ENCODE results near the gene SLC40A1. TPM values are rescaled to one million over a fixed set of nuclear protein-coding genes. Genes with fewer than 3 reads are reported as not detected.

The SLC40A1 gene
- total and polyA plus RNA-seq, 10 of the 15 experiments (the other 5 are each of a cell fraction or from before 2014, with no cell fraction given) = 0.01 to 0.38 (median 0.08) TPM; not detected in 7

DNA sequence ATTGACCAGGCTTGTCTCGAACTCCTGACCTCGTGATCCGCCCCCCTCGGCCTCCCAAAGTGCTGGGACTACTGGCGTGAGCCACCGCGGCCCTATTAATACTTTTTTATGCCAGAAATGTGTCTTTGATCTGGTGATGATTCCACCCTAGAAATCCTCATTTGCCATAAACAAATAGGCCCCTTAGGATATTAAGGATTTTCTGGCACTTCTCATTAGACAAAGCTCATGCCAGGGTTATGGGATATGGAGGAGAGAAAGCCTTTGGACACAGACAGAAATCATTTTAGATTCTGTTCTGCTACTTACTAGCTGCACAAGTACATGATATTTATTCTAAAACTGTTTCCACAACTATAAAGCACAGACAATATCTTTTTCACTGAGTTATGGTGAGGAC, 24.1 kb downstream of the SLC40A1 start (continued):
- TF ChIP-seq, protein P1, sequence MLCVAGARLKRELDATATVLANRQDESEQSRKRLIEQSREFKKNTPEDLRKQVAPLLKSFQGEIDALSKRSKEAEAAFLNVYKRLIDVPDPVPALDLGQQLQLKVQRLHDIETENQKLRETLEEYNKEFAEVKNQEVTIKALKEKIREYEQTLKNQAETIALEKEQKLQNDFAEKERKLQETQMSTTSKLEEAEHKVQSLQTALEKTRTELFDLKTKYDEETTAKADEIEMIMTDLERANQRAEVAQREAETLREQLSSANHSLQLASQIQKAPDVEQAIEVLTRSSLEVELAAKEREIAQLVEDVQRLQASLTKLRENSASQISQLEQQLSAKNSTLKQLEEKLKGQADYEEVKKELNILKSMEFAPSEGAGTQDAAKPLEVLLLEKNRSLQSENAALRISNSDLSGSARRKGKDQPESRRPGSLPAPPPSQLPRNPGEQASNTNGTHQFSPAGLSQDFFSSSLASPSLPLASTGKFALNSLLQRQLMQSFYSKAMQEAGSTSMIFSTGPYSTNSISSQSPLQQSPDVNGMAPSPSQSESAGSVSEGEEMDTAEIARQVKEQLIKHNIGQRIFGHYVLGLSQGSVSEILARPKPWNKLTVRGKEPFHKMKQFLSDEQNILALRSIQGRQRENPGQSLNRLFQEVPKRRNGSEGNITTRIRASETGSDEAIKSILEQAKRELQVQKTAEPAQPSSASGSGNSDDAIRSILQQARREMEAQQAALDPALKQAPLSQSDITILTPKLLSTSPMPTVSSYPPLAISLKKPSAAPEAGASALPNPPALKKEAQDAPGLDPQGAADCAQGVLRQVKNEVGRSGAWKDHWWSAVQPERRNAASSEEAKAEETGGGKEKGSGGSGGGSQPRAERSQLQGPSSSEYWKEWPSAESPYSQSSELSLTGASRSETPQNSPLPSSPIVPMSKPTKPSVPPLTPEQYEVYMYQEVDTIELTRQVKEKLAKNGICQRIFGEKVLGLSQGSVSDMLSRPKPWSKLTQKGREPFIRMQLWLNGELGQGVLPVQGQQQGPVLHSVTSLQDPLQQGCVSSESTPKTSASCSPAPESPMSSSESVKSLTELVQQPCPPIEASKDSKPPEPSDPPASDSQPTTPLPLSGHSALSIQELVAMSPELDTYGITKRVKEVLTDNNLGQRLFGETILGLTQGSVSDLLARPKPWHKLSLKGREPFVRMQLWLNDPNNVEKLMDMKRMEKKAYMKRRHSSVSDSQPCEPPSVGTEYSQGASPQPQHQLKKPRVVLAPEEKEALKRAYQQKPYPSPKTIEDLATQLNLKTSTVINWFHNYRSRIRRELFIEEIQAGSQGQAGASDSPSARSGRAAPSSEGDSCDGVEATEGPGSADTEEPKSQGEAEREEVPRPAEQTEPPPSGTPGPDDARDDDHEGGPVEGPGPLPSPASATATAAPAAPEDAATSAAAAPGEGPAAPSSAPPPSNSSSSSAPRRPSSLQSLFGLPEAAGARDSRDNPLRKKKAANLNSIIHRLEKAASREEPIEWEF (IDR thresholded peaks at IDR 0.05; ENCODE audit: insufficient replicate concordance, low read depth, low read length) = no peak
- no peak for TF ChIP-seq SPI1 (IDR thresholded peaks at IDR 0.05; ENCODE audit: borderline replicate concordance, insufficient read depth, low read depth, low read length)
- TF ChIP-seq, protein P2, sequence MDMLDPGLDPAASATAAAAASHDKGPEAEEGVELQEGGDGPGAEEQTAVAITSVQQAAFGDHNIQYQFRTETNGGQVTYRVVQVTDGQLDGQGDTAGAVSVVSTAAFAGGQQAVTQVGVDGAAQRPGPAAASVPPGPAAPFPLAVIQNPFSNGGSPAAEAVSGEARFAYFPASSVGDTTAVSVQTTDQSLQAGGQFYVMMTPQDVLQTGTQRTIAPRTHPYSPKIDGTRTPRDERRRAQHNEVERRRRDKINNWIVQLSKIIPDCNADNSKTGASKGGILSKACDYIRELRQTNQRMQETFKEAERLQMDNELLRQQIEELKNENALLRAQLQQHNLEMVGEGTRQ (IDR thresholded peaks at IDR 0.05; ENCODE audit: borderline replicate concordance, low read depth, low read length) = no peak
- no peak for TF ChIP-seq JUNB (IDR thresholded peaks at IDR 0.05)

DNA sequence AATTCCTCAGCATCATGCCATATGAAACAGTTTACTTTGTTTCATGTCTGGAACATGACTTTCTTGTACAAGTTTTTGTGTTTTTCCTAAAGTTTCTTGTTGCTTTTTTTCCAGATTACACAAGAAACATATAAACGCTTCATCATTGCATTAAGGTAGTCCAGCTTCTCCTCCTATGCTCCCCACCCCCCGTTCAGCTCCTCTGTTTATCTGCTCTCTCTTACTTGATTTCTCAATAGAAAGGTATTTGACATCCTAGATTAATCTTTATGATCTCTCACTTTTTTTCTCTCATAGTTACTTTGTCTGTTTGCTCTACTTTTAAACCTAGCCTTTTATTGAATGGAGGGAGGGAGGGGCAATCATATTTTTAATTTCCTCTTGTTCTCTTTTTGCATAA, 25.4 kb downstream of the SLC40A1 start:
- Histone ChIP-seq H3K9me3 (replicated peaks; ENCODE audit: control insufficient read depth, insufficient read depth, low read length) (no peaks in the 10 kb centered on the region), H3K27ac (ENCODE audit: control insufficient read depth, insufficient read depth) (no peak overlapping the region), H3K4me1 (ENCODE audit: control insufficient read depth, insufficient read depth, low read length) (no peaks in the 10 kb centered on the region), H3K27me3 (replicated peaks in 1 of 2; ENCODE audit: control insufficient read depth in 2 of 2, insufficient read depth in 2 of 2, low read length in 1 of 2) (no peaks in the 10 kb centered on the region), H3K4me3 (no peak overlapping the region), H4K20me1 (ENCODE audit: control insufficient read depth, insufficient read depth) (no peaks in the 10 kb centered on the region), H3K36me3 (ENCODE audit: control insufficient read depth in 2 of 2, insufficient read depth in 2 of 2, low read length in 1 of 2) (no peaks in the 10 kb centered on the region), H3K9ac (ENCODE audit: control insufficient read depth, insufficient read depth, low read length) (no peak overlapping the region), H3K4me2 (ENCODE audit: control insufficient read depth, insufficient read depth) (no peak overlapping the region), H2AFZ (ENCODE audit: control insufficient read depth, low read depth, low read length) (no peak overlapping the region), H3K79me2 (ENCODE audit: control insufficient read depth, insufficient read depth, low read length) (no peaks in the 10 kb centered on the region)
- FAIRE-seq = no peak
- POLR2A ChIA-PET = no interaction called here
- no peak for TF ChIP-seq KLF5 (IDR thresholded peaks at IDR 0.05; ENCODE audit: partially characterized antibody)
- TF ChIP-seq, protein P3, sequence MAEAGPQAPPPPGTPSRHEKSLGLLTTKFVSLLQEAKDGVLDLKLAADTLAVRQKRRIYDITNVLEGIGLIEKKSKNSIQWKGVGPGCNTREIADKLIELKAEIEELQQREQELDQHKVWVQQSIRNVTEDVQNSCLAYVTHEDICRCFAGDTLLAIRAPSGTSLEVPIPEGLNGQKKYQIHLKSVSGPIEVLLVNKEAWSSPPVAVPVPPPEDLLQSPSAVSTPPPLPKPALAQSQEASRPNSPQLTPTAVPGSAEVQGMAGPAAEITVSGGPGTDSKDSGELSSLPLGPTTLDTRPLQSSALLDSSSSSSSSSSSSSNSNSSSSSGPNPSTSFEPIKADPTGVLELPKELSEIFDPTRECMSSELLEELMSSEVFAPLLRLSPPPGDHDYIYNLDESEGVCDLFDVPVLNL (IDR thresholded peaks at IDR 0.05; ENCODE audit: low read depth, low read length) = no peak
- no peak for TF ChIP-seq ETV6 (conservative IDR thresholded peaks at IDR 0.05 in 1 of 2, IDR thresholded peaks at IDR 0.05 in 1 of 2; ENCODE audit: borderline replicate concordance in 1 of 2, low read depth in 1 of 2)
- no peak for TF ChIP-seq SMAD5 (IDR thresholded peaks at IDR 0.05; ENCODE audit: low read depth)
- no peak for TF ChIP-seq NFYB (IDR thresholded peaks at IDR 0.05; ENCODE audit: insufficient read depth, low read depth, low read length)
- TF ChIP-seq STAT3 (IDR thresholded peaks at IDR 0.05; ENCODE audit: low read depth, low read length) = no peak
- no peak for TF ChIP-seq SREBF2 (IDR thresholded peaks at IDR 0.05; ENCODE audit: low read length)
- no peak for TF ChIP-seq RCOR1 (conservative IDR thresholded peaks at IDR 0.05; ENCODE audit: low read depth, low read length)
- no peak for TF ChIP-seq MEF2A (IDR thresholded peaks at IDR 0.05; ENCODE audit: insufficient read depth, low read depth, low read length)
- TF ChIP-seq POLR2AphosphoS2 (IDR thresholded peaks at IDR 0.05; ENCODE audit: low read depth, low read length) = no peak
- TF ChIP-seq CHD1 (IDR thresholded peaks at IDR 0.05; ENCODE audit: low read depth, low read length) = no peak
- TF ChIP-seq HCFC1 (IDR thresholded peaks at IDR 0.05; ENCODE audit: low read length) = no peak
- TF ChIP-seq TCF3 (IDR thresholded peaks at IDR 0.05; ENCODE audit: borderline replicate concordance, insufficient read depth, low read depth, low read length) = no peak
- TF ChIP-seq IKZF2 (IDR thresholded peaks at IDR 0.05) = no peak
- no TSS peak for BruUV-seq (replicated peaks)
- no peak for ATAC-seq
- no peak for DNase-seq (ENCODE audit: low read depth, low spot score)
- in situ Hi-C loops (cut with MboI) = no loop called here
- intact Hi-C loops (cut with micrococcal nuclease; ENCODE audit: unreplicated experiment) = no loop called here
- CTCF ChIA-PET = no interaction called here
- 33% methylated on average over 2 of the region's 2 CpGs for WGBS (ENCODE audit: insufficient coverage, insufficient replicate concordance, low lambda C conversion rate, missing lambda C conversion rate)
- SMC1A ChIA-PET (ENCODE audit: uncharacterized antibody, unreplicated experiment) = no interaction called here
- RAD21 ChIA-PET (ENCODE audit: unreplicated experiment) = no interaction called here

Data from GM12878 (cell line).